ENCODE results near the gene PRKCH. TPM values are rescaled to one million over a fixed set of nuclear protein-coding genes. Genes with fewer than 3 reads are reported as not detected.

The PRKCH gene
- total and polyA plus RNA-seq, 4 donors = 1.8 to 77.2 (median 33.6) TPM

DNA sequence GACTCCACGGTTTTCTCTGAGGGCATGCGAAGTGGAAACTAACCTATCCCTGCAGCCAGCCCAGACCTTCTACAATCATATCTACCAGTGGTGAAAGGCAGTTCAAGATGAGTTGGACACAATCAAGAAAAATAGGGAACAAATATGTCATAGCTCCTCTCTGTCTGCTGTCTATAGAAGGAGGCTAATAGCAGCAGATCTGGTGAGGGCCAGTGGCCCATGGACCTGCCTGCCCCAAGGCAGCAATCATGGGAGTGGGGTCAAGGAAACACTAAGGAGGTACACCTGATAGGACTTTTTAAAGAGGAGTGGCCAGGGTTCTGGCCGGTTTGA is 149.5 kb downstream of the PRKCH start:
- Histone ChIP-seq H3K36me3 (ENCODE audit: control insufficient read depth in 1 of 2, insufficient read depth in 2 of 2, low read length in 1 of 2) (no peaks in the 10 kb centered on the region), H3K27ac (ENCODE audit: low read depth in 1 of 2, low read length in 2 of 2) (no peak overlapping the region), H3K4me1 (ENCODE audit: control insufficient read depth in 1 of 2, insufficient read depth in 2 of 2, low read length in 2 of 2) (peaks cover 0 to 3% of the 10 kb centered on the region in 2 donors), H3K9me3 (ENCODE audit: control insufficient read depth, low read length) (no peaks in the 10 kb centered on the region), H3K4me3 (ENCODE audit: low read length in 2 of 2) (no peak overlapping the region), H3K27me3 (ENCODE audit: control insufficient read depth in 1 of 2, insufficient read depth in 2 of 2, low read length in 1 of 2) (no peaks in the 10 kb centered on the region)
- 32 to 33% methylated on average over 3 of the region's 3 CpGs for WGBS, 2 donors
- intact Hi-C loops (cut with DNase I) = loop anchor here (5.0 to 10.0 kb wide), 3 partner anchors 76 to 276 kb away; partner anchors contain the start of gene HIF1A (in 1 of the 2)
- ATAC-seq (ENCODE audit: low FRiP score) (no peak), DNase-seq (no peak)

DNA sequence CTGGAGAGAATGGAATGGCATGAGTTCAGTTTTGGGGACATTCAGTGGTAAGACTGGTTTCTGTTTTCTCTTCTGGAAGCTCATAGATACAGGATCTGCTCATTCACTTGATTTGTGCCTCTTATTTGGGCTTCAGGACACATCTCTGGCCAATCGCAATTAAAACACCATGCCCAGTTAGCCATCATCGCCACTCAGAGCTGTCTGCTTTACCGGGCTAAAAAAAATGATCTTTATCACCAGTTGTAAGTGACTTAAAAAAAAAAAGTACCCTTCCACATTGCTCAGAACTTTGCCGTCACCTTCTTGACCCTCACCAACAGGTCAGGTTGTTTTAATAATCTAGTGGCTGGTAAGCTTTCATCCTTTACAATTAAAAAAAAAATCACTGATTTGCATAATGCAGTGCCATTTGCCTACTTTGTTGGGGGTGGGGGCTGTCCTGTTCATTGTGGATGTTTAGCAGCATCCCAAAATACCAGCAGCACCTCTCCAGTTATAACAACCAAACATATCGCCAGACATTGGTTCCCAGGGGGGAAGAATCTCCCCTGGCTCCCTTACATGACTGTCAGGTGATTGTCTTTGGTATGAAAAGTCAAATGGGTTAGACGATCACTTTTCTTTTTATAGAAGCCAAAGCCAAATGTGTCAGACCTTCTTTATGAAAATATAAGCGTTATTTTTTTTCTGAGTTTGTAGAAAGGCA is 150.1 kb downstream of the PRKCH start:
- Histone ChIP-seq H3K4me3 (ENCODE audit: low read length in 2 of 2) (peak overlapping the region in 1 of 2 donors; percentile 57), H3K9me3 (ENCODE audit: control insufficient read depth, low read length) (no peaks in the 10 kb centered on the region), H3K27ac (ENCODE audit: low read depth in 1 of 2, low read length in 2 of 2) (peak overlapping the region in 1 of 2 donors; percentile 29), H3K27me3 (ENCODE audit: control insufficient read depth in 1 of 2, insufficient read depth in 2 of 2, low read length in 1 of 2) (no peaks in the 10 kb centered on the region), H3K4me1 (ENCODE audit: control insufficient read depth in 1 of 2, insufficient read depth in 2 of 2, low read length in 2 of 2) (peaks cover 0 to 3% of the 10 kb centered on the region in 2 donors), H3K36me3 (ENCODE audit: control insufficient read depth in 1 of 2, insufficient read depth in 2 of 2, low read length in 1 of 2) (no peaks in the 10 kb centered on the region)
- ATAC-seq (ENCODE audit: low FRiP score) (no peak), DNase-seq (no peak)
- intact Hi-C loops (cut with DNase I) = loop anchor here (5.0 to 10.0 kb wide), 3 partner anchors 76 to 276 kb away; partner anchors contain the start of gene HIF1A (in 1 of the 2)
- WGBS, 2 donors = 48 to 50% methylated on average over 7 of the region's 7 CpGs

DNA sequence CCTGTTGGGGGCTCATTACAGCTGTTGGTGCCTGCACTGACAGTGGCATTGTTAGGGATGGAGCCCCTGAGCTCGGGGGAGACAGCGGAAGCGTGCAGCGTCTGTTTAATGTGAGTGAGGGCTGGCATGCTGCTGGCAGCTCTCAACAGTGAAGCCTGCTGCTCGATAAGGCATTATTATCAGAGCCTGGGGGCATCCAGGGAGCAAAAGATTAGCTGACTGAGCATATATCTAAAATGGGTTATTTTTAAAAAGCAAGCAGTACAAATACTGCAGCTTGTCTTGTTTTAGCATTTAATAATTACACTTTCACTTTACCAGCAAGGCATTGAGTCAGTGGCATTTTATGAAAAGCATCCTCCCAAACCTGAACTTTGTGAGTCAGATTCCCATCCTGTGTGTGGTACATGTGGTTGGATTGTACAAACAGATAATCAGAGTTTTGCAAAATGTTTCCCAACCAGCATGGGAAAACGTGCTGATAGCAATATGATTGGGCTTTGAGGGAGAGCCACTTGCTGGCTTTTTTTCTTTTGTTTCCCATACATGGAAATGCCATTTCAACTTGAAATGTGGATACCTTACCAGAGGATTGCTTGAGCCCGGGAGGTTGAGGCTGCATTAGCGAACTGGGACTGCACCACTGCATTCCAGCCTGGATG is 150.8 kb downstream of the PRKCH start:
- DNase-seq = no peak
- Histone ChIP-seq H3K4me1 (ENCODE audit: control insufficient read depth in 1 of 2, insufficient read depth in 2 of 2, low read length in 2 of 2) (peaks cover 0 to 3% of the 10 kb centered on the region in 2 donors), H3K4me3 (ENCODE audit: low read length in 2 of 2) (peak overlapping the region in 1 of 2 donors; percentile 57), H3K9me3 (ENCODE audit: control insufficient read depth, low read length) (no peaks in the 10 kb centered on the region), H3K27me3 (ENCODE audit: control insufficient read depth in 1 of 2, insufficient read depth in 2 of 2, low read length in 1 of 2) (no peaks in the 10 kb centered on the region), H3K36me3 (ENCODE audit: control insufficient read depth in 1 of 2, insufficient read depth in 2 of 2, low read length in 1 of 2) (no peaks in the 10 kb centered on the region), H3K27ac (ENCODE audit: low read depth in 1 of 2, low read length in 2 of 2) (no peak overlapping the region)
- intact Hi-C loops (cut with DNase I) = loop anchor here (5.0 to 10.0 kb wide), 3 partner anchors 75 to 275 kb away; partner anchors contain the start of gene HIF1A (in 1 of the 2)
- 3 to 6% methylated on average over 8 of the region's 8 CpGs for WGBS, 2 donors
- ATAC-seq (ENCODE audit: low FRiP score) = no peak

DNA sequence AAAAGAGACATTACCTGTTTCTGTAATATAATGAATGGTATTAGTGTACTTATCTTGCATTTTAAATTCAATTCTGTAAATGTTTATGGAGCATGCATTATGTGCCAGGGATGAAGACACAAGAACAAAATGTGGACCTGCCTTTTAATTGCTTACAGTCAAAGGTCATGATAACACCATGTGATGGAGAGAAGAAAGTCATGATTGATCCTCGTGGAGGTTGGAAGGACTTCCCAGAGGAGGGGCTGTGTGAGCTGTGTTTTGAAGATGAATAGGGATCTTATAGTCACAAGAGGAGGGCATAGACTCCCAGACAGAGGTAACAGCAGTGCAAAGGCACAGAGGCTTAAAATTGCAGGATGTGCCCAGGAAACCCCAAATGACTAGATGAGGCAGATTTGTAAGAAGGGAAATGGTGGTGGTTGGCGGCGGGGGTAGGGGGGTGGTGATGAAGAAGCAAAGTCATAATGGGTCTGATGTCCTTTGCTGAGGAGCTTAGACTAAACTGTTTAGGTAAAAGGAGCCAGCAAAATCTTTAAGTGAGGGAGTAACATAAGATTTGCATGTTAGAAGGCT is 151.5 kb downstream of the PRKCH start:
- H3K4me3 ChIP-seq (ENCODE audit: low read length in 2 of 2) = no peak overlapping the region
- H3K27me3 ChIP-seq (ENCODE audit: control insufficient read depth in 1 of 2, insufficient read depth in 2 of 2, low read length in 1 of 2) = no peaks in the 10 kb centered on the region
- ATAC-seq (ENCODE audit: low FRiP score) (no peak), DNase-seq (no peak)
- intact Hi-C loops (cut with DNase I) = loop anchor here (5.0 to 10.0 kb wide), 3 partner anchors 74 to 274 kb away; partner anchors contain the start of gene HIF1A (in 1 of the 2)
- no peaks in the 10 kb centered on the region for H3K36me3 ChIP-seq (ENCODE audit: control insufficient read depth in 1 of 2, insufficient read depth in 2 of 2, low read length in 1 of 2)
- H3K27ac ChIP-seq (ENCODE audit: low read depth in 1 of 2, low read length in 2 of 2) = no peak overlapping the region
- WGBS, 2 donors = 82 to 92% methylated on average over 3 of the region's 3 CpGs
- peaks cover 0 to 3% of the 10 kb centered on the region in 2 donors for H3K4me1 ChIP-seq (ENCODE audit: control insufficient read depth in 1 of 2, insufficient read depth in 2 of 2, low read length in 2 of 2)
- no peaks in the 10 kb centered on the region for H3K9me3 ChIP-seq (ENCODE audit: control insufficient read depth, low read length)

DNA sequence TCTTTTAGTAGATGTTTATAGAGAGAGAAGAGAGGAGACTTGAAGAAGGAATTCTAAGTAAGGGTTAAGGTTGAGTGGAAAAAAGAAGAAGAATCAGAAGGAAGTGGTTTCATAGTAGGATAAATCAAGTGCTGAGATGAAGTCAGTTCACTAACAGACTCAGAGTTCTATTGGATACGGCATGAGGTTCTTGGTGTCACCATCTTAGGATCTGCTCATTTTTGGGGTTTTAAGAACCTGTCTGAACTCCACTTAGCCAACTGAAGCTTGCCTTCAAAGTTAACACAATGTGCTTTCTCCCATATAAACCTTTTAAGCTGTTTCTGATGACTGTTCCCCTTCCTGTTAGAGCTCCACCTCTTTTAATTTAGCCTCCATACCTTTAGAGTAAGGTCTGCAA is 152.6 kb downstream of the PRKCH start:
- peaks cover 0 to 3% of the 10 kb centered on the region in 2 donors for H3K4me1 ChIP-seq (ENCODE audit: control insufficient read depth in 1 of 2, insufficient read depth in 2 of 2, low read length in 2 of 2)
- intact Hi-C loops (cut with DNase I) = loop anchor here (5.0 to 10.0 kb wide), 3 partner anchors 73 to 273 kb away; partner anchors contain the start of gene HIF1A (in 1 of the 2)
- ATAC-seq (ENCODE audit: low FRiP score) (no peak), DNase-seq (no peak)
- no peak overlapping the region for H3K4me3 ChIP-seq (ENCODE audit: low read length in 2 of 2)
- H3K36me3 ChIP-seq (ENCODE audit: control insufficient read depth in 1 of 2, insufficient read depth in 2 of 2, low read length in 1 of 2) = no peaks in the 10 kb centered on the region
- WGBS, 2 donors = 0 to 47% methylated on average over 1 of the region's 1 CpG
- H3K27ac ChIP-seq (ENCODE audit: low read depth in 1 of 2, low read length in 2 of 2) = no peak overlapping the region
- H3K27me3 ChIP-seq (ENCODE audit: control insufficient read depth in 1 of 2, insufficient read depth in 2 of 2, low read length in 1 of 2) = no peaks in the 10 kb centered on the region
- H3K9me3 ChIP-seq (ENCODE audit: control insufficient read depth, low read length) = no peaks in the 10 kb centered on the region

DNA sequence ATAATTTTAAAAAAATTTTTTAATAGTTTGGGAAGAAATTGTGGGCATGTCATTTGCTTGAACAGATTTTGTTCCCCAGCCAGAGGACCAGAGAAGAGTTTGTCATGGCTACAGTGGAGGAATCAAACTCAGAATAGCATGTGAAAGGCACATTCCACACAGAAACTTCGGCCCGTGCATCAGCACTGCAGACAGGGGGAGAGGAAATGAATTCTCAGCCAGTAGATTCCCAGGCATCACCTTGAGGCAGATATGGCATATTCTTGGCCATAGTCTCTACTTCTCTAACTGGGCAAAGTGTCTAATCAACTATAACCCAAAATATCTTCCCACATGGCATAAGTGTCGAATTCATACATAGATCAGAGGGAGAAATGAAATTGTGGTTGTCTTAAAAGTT is 153.3 kb downstream of the PRKCH start:
- intact Hi-C loops (cut with DNase I) = loop anchor here (5.0 to 10.0 kb wide), 8 partner anchors 38 to 273 kb away; partner anchors contain the start of gene HIF1A (in 2 of the 2)
- ATAC-seq (ENCODE audit: low FRiP score) (no peak), DNase-seq (no peak)
- Histone ChIP-seq H3K36me3 (ENCODE audit: control insufficient read depth in 1 of 2, insufficient read depth in 2 of 2, low read length in 1 of 2) (no peaks in the 10 kb centered on the region), H3K9me3 (ENCODE audit: control insufficient read depth, low read length) (no peaks in the 10 kb centered on the region), H3K27me3 (ENCODE audit: control insufficient read depth in 1 of 2, insufficient read depth in 2 of 2, low read length in 1 of 2) (no peaks in the 10 kb centered on the region), H3K4me3 (ENCODE audit: low read length in 2 of 2) (no peak overlapping the region), H3K27ac (ENCODE audit: low read depth in 1 of 2, low read length in 2 of 2) (no peak overlapping the region), H3K4me1 (ENCODE audit: control insufficient read depth in 1 of 2, insufficient read depth in 2 of 2, low read length in 2 of 2) (peaks cover 0 to 3% of the 10 kb centered on the region in 2 donors)
- WGBS, 2 donors = 48 to 53% methylated on average over 3 of the region's 3 CpGs

DNA sequence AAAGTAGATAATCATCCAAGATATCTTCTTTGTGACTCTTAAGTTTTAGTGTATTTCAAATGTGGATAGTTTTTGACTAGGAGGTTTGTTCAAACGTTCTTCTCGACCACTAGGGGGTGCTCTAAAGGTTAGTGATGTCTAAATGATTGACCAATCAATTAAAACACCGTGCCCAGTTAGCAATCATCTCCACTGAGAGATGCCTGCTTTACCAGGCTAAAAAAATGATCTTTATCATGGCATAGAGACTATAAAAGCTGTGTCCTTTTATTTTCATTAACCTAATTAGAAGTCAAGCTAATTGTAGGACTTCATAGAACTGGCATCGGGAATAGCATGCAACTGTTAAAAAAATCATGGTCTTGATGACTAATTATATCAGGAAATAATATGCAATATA is 153.9 kb downstream of the PRKCH start:
- 23 to 25% methylated on average over 4 of the region's 4 CpGs for WGBS, 2 donors
- H3K27ac ChIP-seq (ENCODE audit: low read depth in 1 of 2, low read length in 2 of 2) = no peak overlapping the region

DNA sequence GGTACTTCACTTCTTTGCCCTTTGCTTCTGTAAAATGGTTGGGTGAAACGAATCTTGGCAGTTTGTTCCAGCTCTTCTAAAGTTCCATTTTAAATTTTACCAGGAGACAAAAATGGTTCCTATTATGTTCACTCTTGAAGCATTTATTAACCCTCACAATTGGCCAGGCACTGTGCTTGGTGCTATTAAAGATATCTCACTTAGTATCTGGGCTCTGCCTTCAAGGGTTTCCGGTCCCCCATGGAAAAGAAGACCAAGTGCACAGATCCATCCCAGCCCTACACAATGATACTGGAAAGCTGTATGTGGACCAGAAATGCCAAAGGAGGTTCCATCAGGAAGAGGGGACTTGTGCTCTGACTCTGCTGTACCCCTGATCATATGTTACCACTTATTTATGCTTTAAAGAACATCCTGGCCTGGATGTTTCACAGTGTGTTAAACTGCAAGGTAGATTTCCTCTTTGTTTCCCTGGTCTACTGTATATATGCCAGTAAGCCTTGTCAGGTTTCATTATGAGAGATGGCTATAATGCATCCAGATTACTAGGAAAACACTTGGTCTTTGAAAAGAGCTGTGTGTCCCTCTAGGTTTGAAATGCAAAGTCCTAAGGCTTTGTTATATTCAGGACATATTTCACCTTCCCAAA is 154.8 kb downstream of the PRKCH start:
- no peaks in the 10 kb centered on the region for H3K36me3 ChIP-seq (ENCODE audit: control insufficient read depth in 1 of 2, insufficient read depth in 2 of 2, low read length in 1 of 2)
- 88 to 92% methylated on average over 2 of the region's 2 CpGs for WGBS, 2 donors
- no peaks in the 10 kb centered on the region for H3K9me3 ChIP-seq (ENCODE audit: control insufficient read depth, low read length)
- ATAC-seq (ENCODE audit: low FRiP score) (no peak), DNase-seq (no peak)
- H3K27ac ChIP-seq (ENCODE audit: low read depth in 1 of 2, low read length in 2 of 2) = peak overlapping the region; percentile 85 to 95
- no peaks in the 10 kb centered on the region for H3K27me3 ChIP-seq (ENCODE audit: control insufficient read depth in 1 of 2, insufficient read depth in 2 of 2, low read length in 1 of 2)
- H3K4me1 ChIP-seq (ENCODE audit: control insufficient read depth in 1 of 2, insufficient read depth in 2 of 2, low read length in 2 of 2) = peaks cover 0 to 3% of the 10 kb centered on the region in 2 donors
- H3K4me3 ChIP-seq (ENCODE audit: low read length in 2 of 2) = no peak overlapping the region
- intact Hi-C loops (cut with DNase I) = loop anchor here (5.0 to 10.0 kb wide), 6 partner anchors 36 to 221 kb away; partner anchors contain the start of gene HIF1A (in 2 of the 2)

More for the DNA sequence above, 153.9 kb downstream of the PRKCH start:
- Histone ChIP-seq H3K9me3 (ENCODE audit: control insufficient read depth, low read length) (no peaks in the 10 kb centered on the region), H3K36me3 (ENCODE audit: control insufficient read depth in 1 of 2, insufficient read depth in 2 of 2, low read length in 1 of 2) (no peaks in the 10 kb centered on the region), H3K27me3 (ENCODE audit: control insufficient read depth in 1 of 2, insufficient read depth in 2 of 2, low read length in 1 of 2) (no peaks in the 10 kb centered on the region), H3K4me1 (ENCODE audit: control insufficient read depth in 1 of 2, insufficient read depth in 2 of 2, low read length in 2 of 2) (peaks cover 0 to 3% of the 10 kb centered on the region in 2 donors), H3K4me3 (ENCODE audit: low read length in 2 of 2) (no peak overlapping the region)
- intact Hi-C loops (cut with DNase I) = loop anchor here (5.0 to 10.0 kb wide), 6 partner anchors 37 to 222 kb away; partner anchors contain the start of gene HIF1A (in 2 of the 2)
- DNase-seq (no peak), ATAC-seq (ENCODE audit: low FRiP score) (no peak)
